GM23338 (cell line): ENCODE results near the gene SLC6A11. TPM values are rescaled to one million over a fixed set of nuclear protein-coding genes. Genes with fewer than 3 reads are reported as not detected.

ENCODE experiments used
- ATAC-seq: fragments of 200-7000 bp; cut with Tn5 transposase; 3 replicates; pipeline ENCODE4 v1.9.1; 2020
- DNase-seq: peaks from one replicate; pipeline ENCODE4 v3.0.0-alpha.2; 2015; ENCODE audit warnings: low spot score
- H2AFZ ChIP-seq: fragments of 200-600 bp; sonication (generic); 2 replicates; pipeline ENCODE4 v1.8.0; 2016; ENCODE audit warnings: antibody characterized with exemption, mild to moderate bottlenecking, moderate library complexity
- H3F3A ChIP-seq: fragments of 200-600 bp; sonication (generic); replicated peaks from 2 replicates; pipeline ENCODE4 v1.8.0; 2017; ENCODE audit warnings: antibody characterized with exemption, mixed run types, low read depth
- H3K27ac ChIP-seq: fragments of 200-600 bp; sonication (generic); 2 replicates; pipeline ENCODE4 v1.6.1; 2016; ENCODE audit warnings: low read depth
- H3K27me3 ChIP-seq: fragments of 200-600 bp; sonication (generic); 2 replicates; pipeline ENCODE4 v1.8.0; 2016; ENCODE audit warnings: mild to moderate bottlenecking, mixed run types, moderate library complexity; ENCODE audit not compliant: insufficient read depth
- H3K36me3 ChIP-seq: fragments of 200-600 bp; sonication (generic); 2 replicates; pipeline ENCODE4 v1.8.0; 2016; ENCODE audit warnings: mild to moderate bottlenecking; ENCODE audit not compliant: insufficient read depth
- H3K4me1 ChIP-seq: fragments of 200-600 bp; sonication (generic); 2 replicates; pipeline ENCODE4 v1.8.0; 2016; ENCODE audit warnings: mild to moderate bottlenecking, moderate library complexity; ENCODE audit not compliant: insufficient read depth
- H3K4me2 ChIP-seq: fragments of 200-600 bp; sonication (generic); 2 replicates; pipeline ENCODE4 v1.7.1; 2017; ENCODE audit warnings: mixed run types
- H3K4me3 ChIP-seq: fragments of 200-600 bp; sonication (generic); 2 replicates; pipeline ENCODE4 v1.6.1; 2016; ENCODE audit warnings: mixed run types
- H3K79me2 ChIP-seq: fragments of 200-600 bp; sonication (generic); replicated peaks from 2 replicates; pipeline ENCODE4 v1.8.0; 2017; ENCODE audit warnings: mild to moderate bottlenecking; ENCODE audit not compliant: insufficient read depth
- H3K9me2 ChIP-seq: fragments of 200-600 bp; sonication (generic); 2 replicates; pipeline ENCODE4 v1.8.0; 2017; ENCODE audit not compliant: insufficient read depth
- H4K20me1 ChIP-seq: fragments of 200-600 bp; sonication (generic); replicated peaks from 2 replicates; pipeline ENCODE4 v1.8.0; 2017; ENCODE audit warnings: mild to moderate bottlenecking; ENCODE audit not compliant: insufficient read depth
- H3K27ac Mint-ChIP-seq: 2 replicates; pipeline ENCODE4 v1.8.0; 2020; ENCODE audit warnings: inconsistent platforms, mild to moderate bottlenecking, moderate library complexity, mixed read lengths
- H3K27me3 Mint-ChIP-seq: 3 replicates; pipeline ENCODE4 v1.8.0; 2022; ENCODE audit warnings: low read depth, mild to moderate bottlenecking, moderate library complexity, mixed read lengths, inconsistent platforms; ENCODE audit not compliant: insufficient read depth, poor library complexity
- H3K36me3 Mint-ChIP-seq: 3 replicates; pipeline ENCODE4 v1.8.0; 2021; ENCODE audit warnings: low read depth, mild to moderate bottlenecking, inconsistent platforms, moderate library complexity, mixed read lengths
- H3K4me1 Mint-ChIP-seq: 3 replicates; pipeline ENCODE4 v1.8.0; 2020; ENCODE audit warnings: mild to moderate bottlenecking, inconsistent platforms, mixed read lengths
- H3K4me3 Mint-ChIP-seq: 3 replicates; pipeline ENCODE4 v1.8.0; 2021; ENCODE audit warnings: moderate library complexity, mild to moderate bottlenecking, inconsistent platforms, mixed read lengths
- H3K9me3 Mint-ChIP-seq: 3 replicates; pipeline ENCODE4 v1.8.0; 2020; ENCODE audit warnings: moderate library complexity, mild to moderate bottlenecking, inconsistent platforms, mixed read lengths
- CREB1 ChIP-seq: fragments of 250-450 bp; sonication (Bioruptor Pico); IDR thresholded peaks from 2 replicates; pipeline ENCODE4 v1.5.0; 2020; ENCODE audit warnings: low read depth, mild to moderate bottlenecking, moderate library complexity
- CTCF ChIP-seq, 2 experiments: fragments of 200-600 bp in 1 of 2; sonication (generic) in 1 of 2; conservative IDR thresholded peaks; 2 replicates each; pipeline versions ENCODE4 v1.5.1 to v1.6.1; 2016 to 2017; ENCODE audit warnings: antibody characterized with exemption in 2 of 2, low read depth in 2 of 2, mild to moderate bottlenecking in 2 of 2, moderate library complexity in 1 of 2
- ETS1 ChIP-seq: IDR thresholded peaks from 2 replicates; pipeline ENCODE4 v1.6.1; 2016; ENCODE audit warnings: antibody characterized with exemption
- EZH2 ChIP-seq: fragments of 200-600 bp; sonication (generic); IDR thresholded peaks from one replicate; pipeline ENCODE4 v1.8.0; 2017; ENCODE audit warnings: antibody characterized with exemption, mild to moderate bottlenecking, low read depth; ENCODE audit not compliant: unreplicated experiment
- EZH2phosphoT487 ChIP-seq: fragments of 200-600 bp; sonication (generic); IDR thresholded peaks from one replicate; pipeline ENCODE4 v1.8.1; 2018; ENCODE audit warnings: antibody characterized with exemption; ENCODE audit not compliant: unreplicated experiment
- JUNB ChIP-seq: IDR thresholded peaks from one replicate; pipeline ENCODE4 v1.6.1; 2016; ENCODE audit warnings: antibody characterized with exemption; ENCODE audit not compliant: unreplicated experiment
- NANOG ChIP-seq: IDR thresholded peaks from 2 replicates; pipeline ENCODE4 v1.6.1; 2016; ENCODE audit warnings: antibody characterized with exemption, borderline replicate concordance
- REST ChIP-seq: IDR thresholded peaks from one replicate; pipeline ENCODE4 v1.6.1; 2018; ENCODE audit warnings: antibody characterized with exemption; ENCODE audit not compliant: unreplicated experiment
- ZNF114 ChIP-seq: fragments of 250-450 bp; sonication (Bioruptor Pico); IDR thresholded peaks from 2 replicates; pipeline ENCODE4 v1.5.0; 2020; ENCODE audit warnings: mild to moderate bottlenecking, moderate library complexity
- ZNF331 ChIP-seq: fragments of 250-450 bp; sonication (Bioruptor Pico); IDR thresholded peaks from 2 replicates; pipeline ENCODE4 v1.5.0; 2020; ENCODE audit warnings: low read depth, mild to moderate bottlenecking, moderate library complexity
- polyA plus RNA-seq: library from polyadenylated mRNA; unstranded; fragments of >200 nt; fragmentation: Nextera tagmentation; extraction: Ambion mirVana; gene quantifications from 2 replicates; pipeline ENCODE4 v1.2.1, GENCODE V29; 2016
- total RNA-seq: library from RNA; depleted of rRNA; stranded (reverse); fragments of >200 nt; shearing (Covaris generic); gene quantifications from 2 replicates; pipeline ENCODE4 v1.2.3, GENCODE V29; 2014

The SLC6A11 gene
- total and polyA plus RNA-seq, 2 experiments from 2014 or later, result 0.47 to 1.1 TPM

- no peak for ATAC-seq
- Histone ChIP-seq H3K27me3 (no peaks in the 10 kb centered on the region), H2AFZ (no peak overlapping the region), H3K27ac (no peak overlapping the region), H3K79me2 (no peaks in the 10 kb centered on the region), H3K4me1 (peaks cover 4% of the 10 kb centered on the region; the same call in 1 of the 2 replicates), H3K36me3 (no peaks in the 10 kb centered on the region), H3K4me2 (no peak overlapping the region), H3K9me2 (no peaks in the 10 kb centered on the region), H3F3A (no peaks in the 10 kb centered on the region), H4K20me1 (no peaks in the 10 kb centered on the region), H3K4me3 (no peak overlapping the region)
- H3K4me1 Mint-ChIP-seq, result peaks cover 3% of the 10 kb centered on the region; the same call in 1 of the 3 replicates
- peaks cover 3% of the 10 kb centered on the region for H3K27me3 Mint-ChIP-seq
- no peaks in the 10 kb centered on the region for H3K36me3 Mint-ChIP-seq
- no peak for DNase-seq
- H3K27ac Mint-ChIP-seq, result no peak overlapping the region
- TF ChIP-seq JUNB (no peak), REST (no peak), EZH2phosphoT487 (no peak), CTCF (conservative IDR thresholded peaks at IDR 0.05; ENCODE audit: low read depth in 2 of 2) (no peak), EZH2 (no peak), CREB1 (CRISPR knock-in tag) (no peak)
- H3K9me3 Mint-ChIP-seq, result no peaks in the 10 kb centered on the region
- H3K4me3 Mint-ChIP-seq, result no peak overlapping the region
Measured at GRCh38 chr3:10936686-10937085, 120.7 kb downstream of the SLC6A11 start.

GRCh38 chr3:10937141-10937825 lies 121.3 kb downstream of the SLC6A11 start:
- peaks cover 5% of the 10 kb centered on the region for H3K9me3 Mint-ChIP-seq
- peaks cover 3% of the 10 kb centered on the region; the same call in 2 of the 3 replicates for H3K36me3 Mint-ChIP-seq
- Histone ChIP-seq H3K79me2 (no peaks in the 10 kb centered on the region), H3K4me1 (peaks cover 4% of the 10 kb centered on the region; the same call in 1 of the 2 replicates), H3K4me3 (no peak overlapping the region), H3K36me3 (no peaks in the 10 kb centered on the region), H2AFZ (no peak overlapping the region), H3K4me2 (no peak overlapping the region), H3F3A (no peaks in the 10 kb centered on the region), H3K27me3 (no peaks in the 10 kb centered on the region), H4K20me1 (no peaks in the 10 kb centered on the region), H3K27ac (no peak overlapping the region), H3K9me2 (no peaks in the 10 kb centered on the region)
- no peak for DNase-seq
- ATAC-seq, result no peak
- H3K27me3 Mint-ChIP-seq, result peaks cover 5% of the 10 kb centered on the region
- no peak overlapping the region for H3K27ac Mint-ChIP-seq
- peaks cover 3% of the 10 kb centered on the region; the same call in 1 of the 3 replicates for H3K4me1 Mint-ChIP-seq
- no peak overlapping the region for H3K4me3 Mint-ChIP-seq
- TF ChIP-seq ZNF114, result no peak
- no peak for TF ChIP-seq ZNF331 (CRISPR knock-in tag)
- no peak for TF ChIP-seq EZH2phosphoT487
- TF ChIP-seq CTCF (conservative IDR thresholded peaks at IDR 0.05; ENCODE audit: low read depth in 2 of 2), result no peak
- TF ChIP-seq ETS1, result no peak
- no peak for TF ChIP-seq JUNB
- TF ChIP-seq NANOG, result no peak
- TF ChIP-seq REST, result no peak
- TF ChIP-seq EZH2, result no peak
